ENCODE results near the gene SORL1.

DNA sequence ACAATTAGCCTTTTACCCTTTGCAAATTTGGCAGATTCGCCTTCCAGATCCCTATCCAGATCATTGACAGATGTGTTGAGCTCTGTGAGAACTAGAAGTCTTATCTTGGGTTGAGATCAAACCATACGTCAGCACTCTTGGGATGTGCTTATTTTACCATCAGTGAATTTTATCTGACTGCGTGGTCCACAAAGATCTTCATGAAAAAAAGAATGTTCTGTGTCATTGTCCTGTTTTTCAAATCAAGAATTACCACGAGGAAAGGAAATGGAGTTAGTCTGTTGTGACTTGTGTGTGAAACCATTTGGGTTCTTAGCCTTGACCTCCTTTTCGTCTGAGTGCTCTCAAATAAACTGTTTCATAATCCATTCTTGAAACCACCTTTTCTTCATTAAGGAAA, 86.9 kb downstream of the SORL1 start:
- TF ChIP-seq CTCF (IDR thresholded peaks at IDR 0.05; ENCODE audit: borderline replicate concordance, extremely low read depth, low read length, poor library complexity, severe bottlenecking) (no peak), EZH2 (IDR thresholded peaks at IDR 0.05; ENCODE audit: borderline replicate concordance, low read depth, low read length, severe bottlenecking) (no peak)
